Activated CD4-positive, alpha-beta T cell treated with anti-CD3 and anti-CD28 coated beads, Interleukin-2, amount 50 U/mL, for 1 hour (primary cell): Measurements from ENCODE around the gene PCMTD2.
A peak's percentile ranks its signal among the peaks of the same experiment; 100 is the strongest.
"Not testable (repeated sequence)": the region's sequence is repeated elsewhere in the genome, so short reads cannot be mapped to it uniquely, and the experiment has no call there.

ENCODE experiments used
- DNase-seq: peaks from one replicate; pipeline ENCODE4 v3.0.0-alpha.2; 2020

The PCMTD2 gene

DNA sequence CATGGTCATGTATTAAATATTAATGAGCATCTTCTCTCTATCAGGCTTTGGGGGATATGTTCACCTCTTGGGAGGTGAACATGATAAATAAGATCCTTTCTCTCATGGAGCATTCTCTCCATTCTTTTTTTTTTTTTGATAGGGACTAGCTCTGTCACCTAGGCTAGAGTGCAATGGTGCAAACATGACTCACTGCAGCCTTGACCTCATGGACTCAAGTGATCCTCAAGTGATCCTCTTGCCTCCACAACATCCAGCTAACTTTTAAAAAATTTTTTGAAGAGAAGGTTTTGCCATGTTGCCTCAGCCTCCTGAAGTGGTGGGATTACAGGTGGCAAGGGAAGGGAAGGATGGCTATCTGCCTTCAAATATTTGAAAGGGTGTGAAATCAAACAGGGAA is 59.8 kb downstream of the PCMTD2 start:
- DNase-seq = not testable (repeated sequence)

DNA sequence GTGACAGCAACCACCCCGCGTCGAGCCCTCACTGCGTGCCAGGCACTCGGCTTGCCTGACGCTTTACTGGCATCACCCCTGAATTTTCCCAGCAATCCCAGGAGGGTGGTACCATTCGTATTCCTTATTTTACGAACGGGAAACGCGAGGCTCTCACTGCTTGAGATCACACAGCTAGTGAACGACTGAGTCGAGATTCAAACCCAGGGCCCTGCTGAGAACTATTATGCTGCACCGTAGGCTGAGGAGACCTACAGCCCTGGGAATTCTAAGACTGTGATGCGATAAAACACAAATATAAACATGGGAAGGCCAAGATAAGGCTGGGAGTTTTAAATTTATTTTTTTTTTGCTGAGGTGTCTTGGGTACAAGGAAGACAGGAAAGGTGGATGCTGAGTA is 60.3 kb downstream of the PCMTD2 start:
- not testable (repeated sequence) for DNase-seq

DNA sequence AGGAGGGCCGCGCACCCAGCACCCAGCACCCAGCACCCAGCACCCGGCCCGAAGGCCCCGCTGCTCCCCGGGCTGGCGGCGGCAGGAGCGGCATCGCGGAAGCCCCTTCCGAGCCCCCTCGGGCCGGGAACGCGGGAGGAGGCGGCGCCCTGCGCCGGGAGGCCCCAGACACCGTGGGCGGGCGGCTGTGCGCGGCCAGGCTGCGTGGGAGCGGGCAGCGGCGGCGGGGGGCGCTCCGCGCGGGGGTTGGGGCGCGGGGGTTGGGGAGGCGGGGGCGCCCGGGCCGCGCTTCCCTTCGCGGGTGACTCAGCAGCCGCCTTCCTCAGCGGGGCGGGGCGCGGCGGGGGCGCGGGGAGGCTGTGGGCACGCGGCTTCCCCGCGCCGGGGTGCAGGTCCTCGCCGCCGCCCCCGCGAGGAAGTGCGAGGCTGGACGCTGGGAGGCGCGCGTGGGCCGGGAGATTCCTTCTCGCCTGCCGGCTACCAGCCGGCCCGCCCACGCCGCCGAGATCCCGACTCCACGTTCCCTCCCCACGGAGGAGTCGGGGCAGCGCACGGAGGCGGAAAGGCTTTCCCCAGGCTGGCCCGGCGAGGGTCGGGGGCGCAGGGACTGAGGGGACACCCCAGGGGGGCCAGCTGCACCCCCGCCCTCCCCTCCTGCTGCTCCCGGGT is 61.0 kb downstream of the PCMTD2 start:
- DNase-seq = peak; percentile 26

DNA sequence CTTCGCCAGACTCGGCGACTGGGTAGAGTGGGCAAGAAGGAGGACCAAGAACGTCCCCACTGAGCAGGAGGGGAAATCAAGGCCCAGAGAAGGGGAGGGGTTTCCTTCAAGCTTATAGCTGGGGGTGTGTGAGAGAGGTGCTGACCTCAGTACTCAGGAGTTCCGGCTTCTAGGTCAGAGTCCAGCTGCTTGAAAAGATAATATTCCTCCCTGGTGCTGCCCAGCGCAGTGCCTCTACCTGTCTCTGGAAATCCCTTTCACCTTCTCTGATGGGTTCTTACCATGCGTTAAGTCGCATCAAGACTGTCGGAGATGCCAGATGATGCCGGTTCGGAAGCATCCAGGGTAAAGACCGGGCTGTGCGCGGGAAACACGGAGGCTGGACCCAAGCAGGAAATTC is 61.8 kb downstream of the PCMTD2 start:
- DNase-seq = not testable (repeated sequence)

DNA sequence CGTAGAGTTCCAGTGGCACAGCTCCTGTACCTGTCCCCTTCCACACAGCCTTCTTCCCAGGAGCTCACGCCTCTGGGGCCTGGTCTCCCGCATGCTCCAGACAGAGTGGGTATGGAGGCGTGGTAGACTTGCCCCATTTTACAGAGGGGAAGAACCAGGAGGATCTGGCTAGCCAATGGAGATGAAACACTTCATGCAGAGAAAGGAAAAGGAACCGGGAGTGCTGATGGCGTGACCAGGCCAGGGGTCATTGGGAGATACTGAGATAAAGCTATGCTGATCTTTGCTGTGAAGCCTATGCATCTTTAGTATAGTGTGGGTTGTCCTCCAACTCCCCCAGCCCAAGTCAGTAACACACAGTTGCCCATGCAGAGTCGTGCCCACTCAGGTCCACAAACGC is 62.5 kb downstream of the PCMTD2 start:
- not testable (repeated sequence) for DNase-seq

- not testable (repeated sequence) for DNase-seq
Observed at GRCh38 chr20:64322031-64322789, 66.7 kb downstream of the PCMTD2 start.
